Tibial artery (tissue), 4 donors: ENCODE data around the gene TRIM50.
A peak's percentile ranks its signal among the peaks of the same experiment; 100 is the strongest.
"Not testable (repeated sequence)": the region's sequence is repeated elsewhere in the genome, so short reads cannot be mapped to it uniquely, and the experiment has no call there.

Source experiments
- DNase-seq, 2 donors: peaks; one replicate each; pipeline ENCODE4 v3.0.0-alpha.2; 2019
- H3K27ac ChIP-seq, 2 donors: fragments of 200-600 bp; sonication (generic) in 1 of 2; 1 replicate in 1 of 2; 2 replicates in 1 of 2; pipeline ENCODE4 v1.5.1; 2018 to 2019; ENCODE audit warnings: mild to moderate bottlenecking in 1 of 2
- H3K27me3 ChIP-seq, 2 donors: fragments of 200-600 bp; sonication (generic) in 1 of 2; one replicate each; pipeline versions ENCODE4 v1.5.1 to v1.6.0; 2016 to 2019
- H3K36me3 ChIP-seq, 3 donors: fragments of 200-600 bp; sonication (generic) in 2 of 3; one replicate each; pipeline ENCODE4 v1.5.1; 2016 to 2019; ENCODE audit warnings: mild to moderate bottlenecking in 2 of 3
- H3K4me1 ChIP-seq, 4 donors: fragments of 200-600 bp; sonication (generic) in 2 of 4; 1 replicate in 3 of 4; 2 replicates in 1 of 4; pipeline ENCODE4 v1.5.1; 2016 to 2019
- H3K4me3 ChIP-seq, 2 donors: fragments of 200-600 bp; sonication (generic) in 1 of 2; 1 replicate in 1 of 2; 2 replicates in 1 of 2; pipeline ENCODE4 v1.5.1; 2018 to 2019; ENCODE audit warnings: mild to moderate bottlenecking in 2 of 2
- H3K9me3 ChIP-seq, 3 donors: fragments of 200-600 bp; sonication (generic) in 1 of 3; one replicate each; pipeline ENCODE4 v1.5.1; 2016 to 2019
- CTCF ChIP-seq, 2 experiments: fragments of 200-600 bp in 1 of 2; fragments of 450-650 bp in 1 of 2; IDR thresholded peaks; one replicate each; pipeline ENCODE4 v1.5.1; 2017 to 2019; ENCODE audit warnings: antibody characterized with exemption in 2 of 2, mild to moderate bottlenecking in 1 of 2, moderate library complexity in 1 of 2
- intact Hi-C: fragments of 100-400 bp; cut with DNase I; formaldehyde crosslinking; loops from one replicate; pipeline ENCODE4 v1.15.0; 2023; ENCODE audit warnings: low total_unique reads

TRIM50 gene

GRCh38 chr7:73328696-73329095 is 814 bp upstream of the TRIM50 start:
- H3K4me1 ChIP-seq: peaks cover 0 to 9% (median 6%) of the 10 kb centered on the region in 4 donors
- no peak for TF ChIP-seq CTCF (IDR thresholded peaks at IDR 0.05)
- DNase-seq: no peak
- H3K4me3 ChIP-seq: no peak overlapping the region
- no peaks in the 10 kb centered on the region for H3K36me3 ChIP-seq
- no peaks in the 10 kb centered on the region for H3K9me3 ChIP-seq
- peaks cover 0 to 4% of the 10 kb centered on the region in 2 donors for H3K27me3 ChIP-seq
- intact Hi-C loops: no loop called here
- no peak overlapping the region for H3K27ac ChIP-seq

- H3K36me3 ChIP-seq, H3K9me3 ChIP-seq, H3K4me3 ChIP-seq, H3K27me3 ChIP-seq, H3K27ac ChIP-seq, DNase-seq, H3K4me1 ChIP-seq, intact Hi-C loops: not testable (repeated sequence)
These were observed 433 bp downstream of the TRIM50 start for GRCh38 chr7:73327449-73327848.

GRCh38 chr7:73325424-73325823 is 2.5 kb downstream of the TRIM50 start:
- H3K9me3 ChIP-seq, intact Hi-C loops, H3K4me1 ChIP-seq, DNase-seq, H3K27ac ChIP-seq, H3K36me3 ChIP-seq, H3K4me3 ChIP-seq, H3K27me3 ChIP-seq: not testable (repeated sequence)

GRCh38 chr7:73324081-73324845 is 3.6 kb downstream of the TRIM50 start:
- H3K4me3 ChIP-seq, H3K9me3 ChIP-seq, H3K36me3 ChIP-seq, H3K4me1 ChIP-seq, H3K27ac ChIP-seq, intact Hi-C loops: not testable (repeated sequence)
- H3K27me3 ChIP-seq: peaks cover 0 to 10% of the 10 kb centered on the region in 2 donors
- peak; percentile 13 to 15 for TF ChIP-seq CTCF (IDR thresholded peaks at IDR 0.05)
- DNase-seq: peak in 1 of 2 donors; percentile 48

- peaks cover 0 to 10% of the 10 kb centered on the region in 2 donors for H3K27me3 ChIP-seq
- H3K4me3 ChIP-seq, H3K27ac ChIP-seq, DNase-seq, H3K9me3 ChIP-seq, H3K36me3 ChIP-seq, H3K4me1 ChIP-seq, intact Hi-C loops: not testable (repeated sequence)
These were observed 4.3 kb downstream of the TRIM50 start for GRCh38 chr7:73323434-73324080.

- H3K27me3 ChIP-seq: peaks cover 0 to 10% of the 10 kb centered on the region in 2 donors
- H3K36me3 ChIP-seq, H3K4me3 ChIP-seq, H3K27ac ChIP-seq, DNase-seq, intact Hi-C loops, H3K4me1 ChIP-seq, H3K9me3 ChIP-seq: not testable (repeated sequence)
These were observed 7.9 kb downstream of the TRIM50 start for GRCh38 chr7:73320009-73320408.

GRCh38 chr7:73319541-73319940 is 8.3 kb downstream of the TRIM50 start:
- H3K36me3 ChIP-seq, H3K4me3 ChIP-seq, H3K4me1 ChIP-seq, H3K27ac ChIP-seq, DNase-seq, intact Hi-C loops, H3K9me3 ChIP-seq: not testable (repeated sequence)
- H3K27me3 ChIP-seq: peaks cover 0 to 10% of the 10 kb centered on the region in 2 donors

- DNase-seq, H3K27me3 ChIP-seq, intact Hi-C loops, H3K4me1 ChIP-seq, H3K36me3 ChIP-seq, H3K27ac ChIP-seq, H3K4me3 ChIP-seq, H3K9me3 ChIP-seq: not testable (repeated sequence)
These were observed 9.2 kb downstream of the TRIM50 start for GRCh38 chr7:73318656-73319204.
